Adrenal gland (tissue), 5 donors: ENCODE results near the gene WDR20.

ENCODE experiments used
- POLR2A ChIP-seq, 2 donors: fragments of 450-650 bp; IDR thresholded peaks; one replicate each; pipeline ENCODE4 v1.6.1; 2017; ENCODE audit warnings: antibody characterized with exemption in 2 of 2, mild to moderate bottlenecking in 2 of 2, moderate library complexity in 1 of 2
- TF ChIP-seq, protein P1 (sequence below), 6 experiments: fragments of 450-650 bp in 4 of 6; fragments of 200-600 bp in 2 of 6; sonication (generic) in 1 of 6; IDR thresholded peaks; 1 replicate in 5 of 6; 2 replicates in 1 of 6; pipeline versions ENCODE4 v1.5.1 to v1.8.0; 2016 to 2021; ENCODE audit warnings: antibody characterized with exemption in 6 of 6, mild to moderate bottlenecking in 2 of 6, moderate library complexity in 1 of 6
- donor health status: DM: no; HTN: no; CAD: no.

DNA sequence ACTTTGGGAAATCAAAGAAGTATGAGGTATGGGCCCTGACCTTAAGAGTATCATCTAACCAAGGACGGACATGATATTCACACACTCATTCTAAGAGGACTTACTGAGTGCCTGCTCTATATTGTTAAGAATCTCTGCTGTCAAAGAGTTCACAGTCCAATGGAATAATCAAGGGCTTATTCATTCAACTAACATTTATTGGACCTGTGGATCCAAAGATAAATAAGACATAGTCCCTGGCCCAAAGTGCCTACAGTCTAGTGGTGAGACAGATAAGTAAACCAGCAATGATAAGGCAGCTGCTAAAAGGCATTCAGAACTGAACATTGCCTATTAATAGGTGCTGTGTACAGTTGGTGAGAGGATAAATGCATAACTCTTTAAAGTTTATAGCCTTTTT is 11.0 kb downstream of the WDR20 start:
- TF ChIP-seq, protein P1, sequence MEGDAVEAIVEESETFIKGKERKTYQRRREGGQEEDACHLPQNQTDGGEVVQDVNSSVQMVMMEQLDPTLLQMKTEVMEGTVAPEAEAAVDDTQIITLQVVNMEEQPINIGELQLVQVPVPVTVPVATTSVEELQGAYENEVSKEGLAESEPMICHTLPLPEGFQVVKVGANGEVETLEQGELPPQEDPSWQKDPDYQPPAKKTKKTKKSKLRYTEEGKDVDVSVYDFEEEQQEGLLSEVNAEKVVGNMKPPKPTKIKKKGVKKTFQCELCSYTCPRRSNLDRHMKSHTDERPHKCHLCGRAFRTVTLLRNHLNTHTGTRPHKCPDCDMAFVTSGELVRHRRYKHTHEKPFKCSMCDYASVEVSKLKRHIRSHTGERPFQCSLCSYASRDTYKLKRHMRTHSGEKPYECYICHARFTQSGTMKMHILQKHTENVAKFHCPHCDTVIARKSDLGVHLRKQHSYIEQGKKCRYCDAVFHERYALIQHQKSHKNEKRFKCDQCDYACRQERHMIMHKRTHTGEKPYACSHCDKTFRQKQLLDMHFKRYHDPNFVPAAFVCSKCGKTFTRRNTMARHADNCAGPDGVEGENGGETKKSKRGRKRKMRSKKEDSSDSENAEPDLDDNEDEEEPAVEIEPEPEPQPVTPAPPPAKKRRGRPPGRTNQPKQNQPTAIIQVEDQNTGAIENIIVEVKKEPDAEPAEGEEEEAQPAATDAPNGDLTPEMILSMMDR (IDR thresholded peaks at IDR 0.05): no peak
- no peak for TF ChIP-seq POLR2A (IDR thresholded peaks at IDR 0.05)
